SW480 (cell line): ENCODE measurements around the gene ICOSLG.
"Not testable (repeated sequence)": the region's sequence is repeated elsewhere in the genome, so short reads cannot be mapped to it uniquely, and the experiment has no call there.

Experiments used
- DNase-seq: peaks from one replicate; pipeline ENCODE4 v3.0.0-alpha.2; 2016; ENCODE audit warnings: low spot score

The ICOSLG gene

GRCh38 chr21:44263768-44264167 lies 23.0 kb upstream of the ICOSLG start:
- no peak for DNase-seq

DNA sequence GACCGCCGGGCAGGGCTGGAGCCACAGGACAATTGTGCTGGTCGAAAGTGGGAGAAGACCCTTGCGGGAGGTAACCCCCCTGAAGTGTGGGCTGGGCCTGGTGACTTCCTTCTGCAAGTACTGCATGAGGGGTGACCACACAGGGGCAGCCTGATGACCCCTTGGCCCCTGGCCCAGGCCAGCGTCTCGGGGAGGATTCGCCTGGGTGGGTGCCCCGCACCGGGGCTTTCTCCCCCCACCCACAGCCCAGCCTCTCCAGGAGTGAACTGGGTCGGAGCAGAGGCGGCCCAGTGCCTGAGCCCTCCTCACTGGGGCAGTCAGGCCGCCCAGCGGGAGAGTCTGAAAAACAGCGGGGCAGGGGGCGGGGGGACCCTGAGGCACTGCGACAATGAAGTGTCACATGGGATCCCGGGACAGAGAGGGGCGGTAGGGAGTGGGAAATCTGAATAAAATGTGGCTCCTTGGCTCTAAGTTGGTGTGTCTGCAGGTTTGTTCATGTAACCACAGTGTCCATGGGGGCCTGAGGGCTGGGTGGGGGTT lies 22.5 kb upstream of the ICOSLG start:
- no peak for DNase-seq

DNA sequence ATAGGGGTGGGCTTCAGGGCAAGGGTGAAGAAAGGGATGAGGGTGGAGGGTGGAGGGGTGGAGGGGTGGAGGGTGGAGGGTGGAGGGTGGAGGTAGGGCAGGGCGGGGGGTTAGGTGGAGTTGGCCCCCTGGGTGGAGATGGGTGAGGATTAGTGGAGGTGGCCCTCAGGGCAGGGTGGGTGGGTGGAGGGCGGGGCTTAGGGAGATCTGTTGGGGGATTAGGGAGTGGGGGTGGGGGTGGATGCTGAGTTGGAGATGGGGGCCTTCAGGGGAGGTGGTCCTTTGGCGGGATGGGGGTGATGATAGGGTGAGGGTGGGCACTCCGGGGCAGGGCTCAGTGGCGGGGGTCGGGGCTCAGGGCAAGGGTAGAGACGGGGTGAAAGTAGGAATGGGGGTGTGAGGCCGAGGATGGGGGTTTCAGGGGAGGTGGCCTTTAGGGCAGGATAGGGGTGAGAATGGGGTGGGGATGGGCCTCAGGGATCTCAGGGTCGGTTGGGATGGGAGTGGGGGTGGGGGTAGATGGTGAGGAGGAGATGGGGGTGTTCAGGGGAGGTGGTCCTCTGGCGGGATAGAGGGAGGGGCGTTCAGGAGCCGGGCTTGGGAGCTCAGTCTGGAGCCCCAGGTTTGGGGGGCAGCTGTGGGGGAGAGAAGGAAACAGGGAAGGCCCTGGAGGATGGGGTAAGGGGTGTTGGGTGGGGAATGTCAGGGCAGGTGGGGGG lies 21.8 kb upstream of the ICOSLG start:
- DNase-seq, result no peak

GRCh38 chr21:44261675-44262295 lies 21.0 kb upstream of the ICOSLG start, which contains the start of gene DNMT3L:
DNMT3L (minus strand) TSS chr21:44261897; CDS start chr21:44261259, 638 bp downstream.
- DNase-seq, result no peak

DNA sequence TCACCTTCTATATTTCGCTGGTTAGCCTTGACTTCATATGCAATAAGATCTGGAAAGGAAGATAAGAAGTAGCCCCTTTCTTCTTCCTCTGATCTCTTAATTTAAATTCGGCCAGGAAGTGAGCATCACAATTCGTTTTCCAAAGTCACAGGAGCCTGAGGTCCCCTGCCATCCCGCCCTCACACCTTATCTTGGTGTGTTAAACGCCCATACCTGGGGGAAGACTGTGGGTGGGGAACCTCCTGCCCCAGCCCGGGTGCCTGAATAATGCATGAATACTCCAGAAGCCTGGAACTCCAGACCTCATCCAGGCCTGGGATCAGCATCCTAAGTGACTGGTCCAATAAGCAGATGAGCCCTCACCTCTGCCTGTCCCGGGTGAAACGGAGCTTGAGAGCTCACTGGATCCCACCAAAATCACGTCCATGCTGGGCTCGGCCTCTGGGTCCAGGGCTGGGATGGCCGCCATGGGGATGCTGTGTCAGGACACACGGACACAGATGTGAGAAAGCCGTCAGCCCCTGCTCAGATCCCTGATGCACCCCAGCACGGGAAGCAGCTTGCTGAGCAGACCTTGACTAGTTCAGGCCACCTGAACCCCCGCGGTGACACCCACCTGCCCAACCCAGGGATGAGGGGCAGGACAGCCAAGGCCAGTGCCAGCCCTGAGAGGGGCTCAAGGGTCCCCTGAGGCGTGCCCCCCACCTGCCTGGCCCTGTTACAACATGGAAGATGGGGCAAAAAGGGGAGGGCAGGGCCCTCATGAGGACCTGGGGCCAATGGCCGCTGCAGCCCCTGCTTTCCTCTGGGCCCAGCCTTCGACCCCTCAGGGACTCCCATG lies 20.3 kb upstream of the ICOSLG start:
- no peak for DNase-seq

- no peak for DNase-seq
Measured at GRCh38 chr21:44260066-44260465, 19.3 kb upstream of the ICOSLG start.

- no peak for DNase-seq
Measured at GRCh38 chr21:44259082-44259705, 18.5 kb upstream of the ICOSLG start.

GRCh38 chr21:44258056-44258725 lies 17.4 kb upstream of the ICOSLG start:
- DNase-seq, result no peak

GRCh38 chr21:44255511-44255981 lies 14.8 kb upstream of the ICOSLG start:
- DNase-seq, result no peak

DNA sequence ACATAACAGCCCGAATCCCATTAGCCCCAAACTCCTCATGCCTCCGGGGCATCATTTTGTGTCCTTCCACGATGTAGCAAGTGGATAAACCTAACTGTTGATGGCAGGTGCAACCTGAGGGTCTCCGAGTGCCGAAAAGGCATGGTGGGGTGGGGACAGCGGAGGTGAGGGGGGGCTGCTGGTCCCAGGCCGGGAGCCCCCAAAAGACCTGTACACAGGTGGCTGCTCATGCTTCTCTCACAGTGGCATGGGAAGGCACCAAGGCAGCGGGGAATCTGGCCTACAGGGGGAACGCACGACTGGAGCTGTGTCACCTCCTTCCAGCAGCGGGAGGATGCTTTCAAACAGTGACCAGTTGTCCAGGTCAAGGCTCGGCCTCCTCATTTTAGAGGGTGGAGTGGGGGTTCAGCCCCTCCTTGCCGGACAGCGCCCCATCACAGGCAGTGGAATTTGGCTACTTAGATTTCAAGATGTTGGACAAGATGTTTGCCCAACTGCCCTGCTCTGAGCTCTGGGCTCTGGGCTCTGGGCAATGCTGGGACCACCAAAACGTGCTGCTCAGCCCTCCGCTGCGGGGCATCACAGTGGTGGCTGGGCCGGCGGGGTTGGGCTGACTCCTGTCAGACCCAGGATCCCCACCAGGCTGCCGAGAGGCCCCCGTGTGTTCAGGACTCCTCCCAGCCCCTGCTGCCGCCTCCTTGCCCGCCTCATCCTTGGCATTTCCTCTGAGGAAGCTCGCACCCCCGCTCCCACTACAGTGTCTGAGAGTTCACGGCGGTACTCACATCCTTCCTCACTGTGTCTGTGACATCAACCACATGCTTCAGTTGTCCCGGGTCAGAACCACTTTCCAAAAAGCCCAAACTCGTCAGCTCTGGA lies 13.3 kb upstream of the ICOSLG start:
- DNase-seq, result no peak

DNA sequence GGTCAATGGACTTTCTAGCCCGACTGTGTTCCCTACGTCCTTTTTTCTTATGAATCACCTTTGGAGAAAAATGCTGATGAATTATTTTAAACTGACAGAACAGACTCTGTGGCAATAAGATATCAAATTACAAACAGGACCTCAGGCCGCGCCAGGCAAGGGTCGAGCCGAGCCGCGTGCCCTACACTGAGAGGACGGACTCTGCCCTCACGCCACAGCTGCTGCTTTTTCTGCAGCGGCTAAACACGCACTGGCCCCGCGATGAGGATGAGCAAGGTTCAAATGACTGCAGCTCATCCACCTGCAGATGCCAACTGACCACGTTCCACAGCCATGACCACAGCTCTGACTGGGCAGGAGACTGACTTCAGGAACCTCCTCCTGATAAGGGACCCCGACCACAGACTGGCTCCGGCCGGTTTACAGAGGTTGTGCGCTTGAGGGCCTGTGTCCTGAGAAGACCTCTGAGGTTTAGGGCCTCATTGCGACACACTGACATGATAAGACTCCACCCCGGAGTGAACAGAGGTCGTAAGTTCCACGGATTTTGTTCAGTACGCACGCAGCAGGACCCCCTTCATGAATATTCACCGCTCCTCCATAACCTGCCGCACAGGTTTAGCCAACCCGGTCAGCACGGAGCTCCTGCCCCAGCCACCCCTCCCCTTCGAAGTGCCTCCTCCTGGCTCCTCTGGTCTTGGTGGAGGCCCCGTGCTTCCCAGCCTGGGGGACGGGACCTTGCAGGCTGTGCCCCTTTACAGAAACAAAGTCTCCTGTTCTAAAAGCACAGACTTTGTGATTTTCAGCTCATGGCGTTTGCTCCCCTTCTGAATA lies 8.7 kb upstream of the ICOSLG start:
- not testable (repeated sequence) for DNase-seq

DNA sequence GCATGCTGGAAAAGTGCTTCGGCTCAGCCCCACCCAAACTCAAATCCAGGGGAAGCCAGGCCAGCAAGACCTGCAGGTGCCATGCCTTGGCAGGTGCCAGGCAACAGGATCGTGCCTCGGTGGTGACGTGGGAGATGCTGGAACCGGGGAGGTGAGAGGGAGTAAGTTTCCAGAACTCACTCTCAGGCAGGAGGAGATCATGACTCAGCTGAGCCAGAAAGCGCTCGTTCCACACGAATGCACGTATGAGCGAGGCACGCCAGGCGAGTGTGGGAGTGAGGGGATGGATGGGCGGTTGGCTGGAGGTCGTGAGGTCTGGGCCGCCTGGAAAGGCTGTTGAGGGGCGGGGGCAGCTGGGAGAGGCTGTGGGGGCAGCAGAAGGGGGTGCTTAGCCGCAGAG lies 7.2 kb upstream of the ICOSLG start:
- DNase-seq, result not testable (repeated sequence)

DNA sequence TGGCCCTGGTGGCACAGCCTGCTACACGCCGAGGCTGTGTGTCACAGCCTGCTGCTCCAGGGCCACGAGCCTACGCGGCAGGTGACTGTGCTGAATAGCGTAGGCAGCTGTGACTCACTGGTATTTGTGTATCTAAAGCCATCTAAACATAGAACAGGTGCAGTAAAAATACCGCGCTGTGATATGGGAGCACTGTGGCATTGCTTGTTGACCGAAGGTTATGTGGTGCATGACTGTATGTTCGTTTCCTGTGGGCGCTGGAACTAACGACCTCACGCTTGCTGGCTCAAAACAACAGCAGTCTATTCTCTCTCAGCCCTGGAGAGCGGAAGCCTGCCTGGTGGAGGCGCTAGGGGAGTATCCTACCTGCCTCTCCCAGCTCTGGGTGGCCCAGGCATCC lies 3.2 kb upstream of the ICOSLG start:
- not testable (repeated sequence) for DNase-seq

DNA sequence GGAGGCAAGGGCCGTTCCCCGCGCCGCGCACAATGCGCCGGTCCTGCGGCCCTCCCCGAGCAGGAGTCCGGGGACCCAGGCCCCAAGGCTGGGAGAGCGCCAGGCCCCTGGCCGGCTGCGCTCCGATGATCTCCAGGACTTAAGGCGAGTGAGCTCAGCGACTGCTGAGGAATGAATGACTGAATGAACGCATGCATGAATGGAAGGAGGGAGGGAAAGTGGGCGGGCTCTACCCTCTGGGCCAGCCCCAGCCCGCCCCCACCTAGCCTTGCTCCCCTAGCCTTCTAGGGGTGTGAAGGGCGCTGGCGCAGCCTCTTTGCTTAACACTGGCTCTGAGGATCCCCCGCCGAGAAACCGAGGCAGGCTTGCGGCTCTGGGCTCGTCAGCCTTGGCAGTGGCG lies 538 bp upstream of the ICOSLG start:
- not testable (repeated sequence) for DNase-seq

DNA sequence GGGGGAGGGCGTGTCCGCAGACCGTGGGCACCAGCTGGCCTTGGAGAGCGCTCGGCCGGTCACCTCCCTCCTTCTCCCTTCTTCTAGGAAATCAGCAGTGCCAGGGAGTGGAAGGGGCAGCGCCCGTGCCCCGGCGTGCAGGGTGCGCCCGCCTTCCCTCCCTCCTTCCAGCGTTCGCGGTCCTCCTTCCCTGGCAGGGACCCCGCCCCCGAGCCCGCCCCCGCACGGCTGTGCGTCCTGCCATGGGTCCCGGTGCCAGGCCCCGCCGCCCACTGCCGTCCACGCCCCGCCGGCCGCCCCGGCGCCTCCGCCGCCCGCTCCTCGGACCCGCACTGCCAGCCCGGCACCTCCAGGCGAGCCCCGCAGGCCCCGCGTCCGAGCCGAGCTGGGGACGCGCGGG lies 390 bp downstream of the ICOSLG start:
- not testable (repeated sequence) for DNase-seq

DNA sequence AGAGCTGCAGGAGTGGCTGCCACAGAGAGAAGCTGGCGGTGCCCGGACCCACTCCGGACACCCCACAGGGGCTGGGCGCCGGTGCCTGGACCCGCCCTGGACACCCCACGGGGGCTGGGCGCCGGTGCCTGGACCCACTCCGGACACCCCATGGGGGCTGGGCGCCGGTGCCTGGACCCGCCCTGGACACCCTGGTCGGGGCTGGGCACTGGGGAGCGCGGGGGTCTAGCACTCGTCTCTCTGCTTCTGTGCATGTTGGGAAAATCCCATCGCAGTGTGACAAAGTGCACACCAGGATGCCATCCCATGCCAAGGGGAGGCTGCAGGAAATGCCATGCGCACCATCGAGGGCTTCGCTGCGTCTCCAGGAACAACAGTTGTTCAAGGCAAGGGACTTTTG lies 11.2 kb downstream of the ICOSLG start:
- DNase-seq, result not testable (repeated sequence)

DNA sequence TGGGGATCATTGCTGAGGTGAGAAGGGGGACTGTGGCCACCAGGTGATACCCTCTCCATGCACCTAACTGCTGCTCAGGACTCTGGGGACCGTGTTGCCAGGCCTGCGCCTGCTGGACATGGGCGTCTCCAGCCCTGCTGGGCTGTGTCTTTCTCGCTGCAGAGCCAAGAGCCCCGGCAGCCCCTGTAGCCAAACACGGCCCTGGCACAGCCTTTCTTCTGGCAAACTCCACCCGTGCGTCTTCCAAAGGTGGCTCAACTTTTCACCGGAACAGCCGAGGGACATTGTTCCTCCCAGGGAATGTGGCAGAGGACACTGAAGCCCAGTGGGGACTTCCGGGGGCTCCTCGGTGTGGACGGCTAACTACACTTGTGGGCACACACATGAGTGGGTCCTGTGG lies 12.6 kb downstream of the ICOSLG start:
- DNase-seq, result not testable (repeated sequence)

DNA sequence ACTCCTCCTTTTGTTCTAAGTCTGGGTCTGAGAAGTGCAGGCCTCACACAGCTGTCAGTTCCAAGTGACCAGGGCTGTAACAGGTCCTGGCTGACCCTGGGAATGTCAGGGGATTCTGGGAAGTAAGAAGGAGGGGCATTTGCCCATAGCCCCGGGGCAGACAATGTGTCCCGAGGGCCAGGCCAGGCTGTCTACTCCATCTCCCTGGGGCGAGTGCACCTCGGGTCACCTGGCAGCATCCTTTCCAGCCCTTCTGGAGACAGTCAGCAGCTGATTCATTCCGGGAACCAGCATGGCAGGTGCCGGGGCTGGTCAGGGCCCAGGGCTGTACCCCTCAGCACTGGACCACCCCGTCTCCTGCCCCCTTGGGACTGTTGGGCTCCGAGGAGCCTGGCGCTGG lies 13.1 kb downstream of the ICOSLG start:
- DNase-seq, result not testable (repeated sequence)

DNA sequence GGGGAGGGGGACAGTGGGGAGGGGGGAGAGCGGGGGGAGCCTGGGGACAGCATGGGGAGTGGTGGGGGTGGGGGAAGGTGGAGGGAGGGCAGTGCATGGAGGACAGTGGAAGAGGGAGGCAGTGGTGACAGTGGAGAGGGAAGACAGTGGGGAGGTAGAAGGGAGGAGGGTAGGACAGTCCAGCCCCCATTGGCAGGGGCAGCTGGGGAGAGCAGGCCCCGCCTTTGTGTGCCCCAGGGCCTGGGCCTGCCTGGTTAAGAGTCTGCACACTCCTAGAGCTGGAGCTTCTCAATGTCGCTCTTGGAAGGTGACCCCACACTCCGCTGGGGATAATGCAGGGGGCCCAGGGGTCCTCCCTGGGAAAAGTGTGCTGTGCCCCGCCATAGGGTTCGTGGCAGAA lies 15.1 kb downstream of the ICOSLG start:
- DNase-seq, result not testable (repeated sequence)
